HG02623 (cell line): ENCODE measurements around the gene RNF114.
"Not testable (repeated sequence)": the region's sequence is repeated elsewhere in the genome, so short reads cannot be mapped to it uniquely, and the experiment has no call there.

Experiments used
- ATAC-seq: cut with Tn5 transposase; IDR thresholded peaks from one replicate; pipeline ENCODE4 v1.9.1; 2021; ENCODE audit warnings: moderate library complexity; ENCODE audit not compliant: unreplicated experiment

Gene RNF114

DNA sequence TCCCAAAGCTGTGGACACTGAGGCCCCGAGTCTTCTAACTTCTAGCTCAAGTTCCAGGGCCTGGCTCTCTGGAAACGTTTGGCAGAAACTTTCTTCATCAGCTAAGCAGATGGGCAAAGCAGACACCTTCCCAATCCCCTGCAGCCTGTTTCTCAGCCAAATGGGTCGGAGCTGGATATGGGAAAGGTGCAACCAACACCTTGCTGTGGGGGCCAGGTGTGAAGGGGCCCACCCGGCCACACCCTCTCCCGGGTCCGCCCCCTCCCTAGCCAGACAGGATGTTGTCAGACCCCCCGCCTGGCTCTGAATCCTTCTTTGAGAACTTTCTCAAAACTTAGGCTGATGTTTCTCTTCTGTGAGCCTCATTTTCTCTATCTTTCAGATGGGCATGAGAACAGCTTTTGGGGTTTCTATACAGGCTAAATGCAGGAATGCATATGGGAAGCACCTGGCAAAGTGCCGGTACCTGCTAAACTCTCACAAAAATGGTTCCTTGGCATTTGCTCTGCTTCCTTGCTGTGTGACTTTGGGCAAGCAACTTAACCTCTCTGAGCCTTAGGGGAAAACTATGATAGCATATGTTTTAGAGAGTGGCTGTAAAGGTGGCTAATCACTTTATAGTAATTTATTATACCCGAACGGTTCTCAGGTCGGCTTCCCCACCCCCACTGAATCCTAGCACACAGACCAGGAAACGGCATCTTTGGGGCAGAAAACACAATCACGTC is 48.4 kb downstream of the RNF114 start:
- no peak for ATAC-seq

DNA sequence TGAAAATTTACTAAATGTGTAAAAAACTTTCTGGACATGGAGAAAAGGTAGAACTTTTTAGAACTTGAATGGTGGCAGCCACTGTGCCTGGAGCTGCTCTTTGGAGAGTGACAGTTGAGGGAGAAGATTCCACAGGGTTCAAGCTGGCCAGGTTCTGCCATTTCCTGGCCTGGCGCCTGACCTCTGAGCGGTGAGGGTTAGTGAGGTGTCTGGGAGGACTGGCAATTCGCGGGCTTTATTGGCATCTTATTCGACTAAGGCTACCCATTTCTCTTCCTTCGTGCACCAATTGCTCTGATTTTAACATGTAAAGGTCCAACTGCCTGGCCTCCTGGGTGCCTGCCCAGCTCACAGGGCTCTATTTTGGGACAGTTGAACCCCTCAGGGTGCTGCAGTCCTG is 49.0 kb downstream of the RNF114 start:
- no peak for ATAC-seq

DNA sequence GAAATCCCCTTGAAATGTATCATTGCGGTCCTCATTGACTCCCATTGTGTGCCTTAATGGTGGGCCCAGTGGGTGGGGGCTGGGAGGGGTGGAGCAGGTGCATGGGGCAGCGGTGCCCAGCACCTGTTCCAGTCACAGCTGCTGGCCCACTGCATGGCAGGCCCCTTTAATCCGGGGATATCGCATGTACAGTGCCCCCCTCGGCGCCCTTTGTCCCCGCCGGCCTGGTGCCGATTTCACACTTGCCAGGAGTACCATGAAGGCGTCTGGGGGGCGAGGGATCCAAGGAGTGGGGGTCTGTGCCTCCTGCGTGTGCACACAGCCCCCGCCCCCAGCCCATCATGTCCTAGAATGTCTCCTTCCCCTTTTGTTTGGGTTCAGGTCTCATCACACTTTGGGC is 49.4 kb downstream of the RNF114 start:
- ATAC-seq, result no peak

DNA sequence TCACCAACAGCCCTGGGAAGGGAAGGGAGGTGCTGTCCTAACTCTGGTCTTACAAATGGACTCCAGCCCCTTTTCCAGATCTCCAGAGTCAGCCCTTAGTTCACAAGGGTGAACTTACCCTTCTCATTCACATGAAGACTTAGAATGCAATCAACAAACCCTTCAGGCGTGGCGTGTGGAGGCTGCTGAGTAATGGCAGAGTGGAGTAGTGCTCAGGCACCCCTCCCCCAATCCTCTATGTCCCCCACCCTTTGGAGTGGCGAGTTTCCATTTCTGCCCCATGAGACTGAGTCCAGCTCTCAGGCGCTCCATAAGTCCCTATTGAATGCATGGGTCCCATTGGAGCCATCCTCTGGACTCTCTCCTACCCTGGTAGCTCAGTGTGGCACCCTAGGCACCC is 49.9 kb downstream of the RNF114 start:
- ATAC-seq, result no peak

DNA sequence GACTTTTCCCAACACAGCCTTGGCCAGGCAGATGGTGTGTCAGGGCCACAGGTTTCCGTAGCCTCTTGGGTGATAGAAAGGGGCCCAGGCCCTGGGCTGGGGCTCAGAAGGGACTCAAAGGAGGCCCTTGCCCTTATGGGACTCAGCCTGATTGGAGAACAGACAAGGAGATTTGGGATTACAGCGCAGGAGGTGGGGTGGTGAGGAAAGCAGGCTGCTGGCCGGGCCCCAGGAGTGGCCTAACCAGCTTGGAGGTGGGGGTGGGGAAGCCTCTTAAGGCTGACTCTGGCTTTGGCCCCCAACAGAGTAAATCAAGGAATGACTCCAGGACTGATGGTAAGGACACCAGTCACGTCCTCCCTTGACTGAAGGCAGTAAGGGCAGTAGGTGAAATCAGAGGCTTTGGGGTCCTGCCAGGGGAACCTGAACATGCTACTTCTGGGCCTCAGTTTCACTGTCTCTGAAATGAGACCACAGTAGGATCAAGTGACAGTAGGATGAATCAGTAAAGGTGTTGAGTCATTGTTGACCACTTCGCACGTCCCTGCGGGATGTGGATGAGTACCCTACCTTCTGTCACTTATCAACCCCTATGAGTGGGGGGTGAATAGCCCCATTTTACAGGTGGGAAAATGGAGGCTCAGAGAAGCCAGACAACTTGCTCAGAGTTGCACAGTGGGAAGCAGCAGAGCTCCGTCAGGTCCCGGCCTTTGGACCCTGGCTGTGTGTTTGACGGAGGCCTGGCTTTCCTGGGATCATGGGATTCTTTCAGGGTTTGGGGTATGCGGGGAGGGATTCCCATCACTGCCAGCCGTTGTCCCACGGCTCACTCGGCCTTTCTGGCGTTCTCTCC is 51.0 kb downstream of the RNF114 start:
- ATAC-seq, result no peak

DNA sequence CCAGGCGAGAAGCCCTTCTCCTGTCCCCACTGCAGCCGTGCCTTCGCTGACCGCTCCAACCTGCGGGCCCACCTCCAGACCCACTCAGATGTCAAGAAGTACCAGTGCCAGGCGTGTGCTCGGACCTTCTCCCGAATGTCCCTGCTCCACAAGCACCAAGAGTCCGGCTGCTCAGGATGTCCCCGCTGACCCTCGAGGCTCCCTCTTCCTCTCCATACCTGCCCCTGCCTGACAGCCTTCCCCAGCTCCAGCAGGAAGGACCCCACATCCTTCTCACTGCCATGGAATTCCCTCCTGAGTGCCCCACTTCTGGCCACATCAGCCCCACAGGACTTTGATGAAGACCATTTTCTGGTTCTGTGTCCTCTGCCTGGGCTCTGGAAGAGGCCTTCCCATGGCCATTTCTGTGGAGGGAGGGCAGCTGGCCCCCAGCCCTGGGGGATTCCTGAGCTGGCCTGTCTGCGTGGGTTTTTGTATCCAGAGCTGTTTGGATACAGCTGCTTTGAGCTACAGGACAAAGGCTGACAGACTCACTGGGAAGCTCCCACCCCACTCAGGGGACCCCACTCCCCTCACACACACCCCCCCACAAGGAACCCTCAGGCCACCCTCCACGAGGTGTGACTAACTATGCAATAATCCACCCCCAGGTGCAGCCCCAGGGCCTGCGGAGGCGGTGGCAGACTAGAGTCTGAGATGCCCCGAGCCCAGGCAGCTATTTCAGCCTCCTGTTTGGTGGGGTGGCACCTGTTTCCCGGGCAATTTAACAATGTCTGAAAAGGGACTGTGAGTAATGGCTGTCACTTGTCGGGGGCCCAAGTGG is 51.9 kb downstream of the RNF114 start:
- ATAC-seq, result no peak

DNA sequence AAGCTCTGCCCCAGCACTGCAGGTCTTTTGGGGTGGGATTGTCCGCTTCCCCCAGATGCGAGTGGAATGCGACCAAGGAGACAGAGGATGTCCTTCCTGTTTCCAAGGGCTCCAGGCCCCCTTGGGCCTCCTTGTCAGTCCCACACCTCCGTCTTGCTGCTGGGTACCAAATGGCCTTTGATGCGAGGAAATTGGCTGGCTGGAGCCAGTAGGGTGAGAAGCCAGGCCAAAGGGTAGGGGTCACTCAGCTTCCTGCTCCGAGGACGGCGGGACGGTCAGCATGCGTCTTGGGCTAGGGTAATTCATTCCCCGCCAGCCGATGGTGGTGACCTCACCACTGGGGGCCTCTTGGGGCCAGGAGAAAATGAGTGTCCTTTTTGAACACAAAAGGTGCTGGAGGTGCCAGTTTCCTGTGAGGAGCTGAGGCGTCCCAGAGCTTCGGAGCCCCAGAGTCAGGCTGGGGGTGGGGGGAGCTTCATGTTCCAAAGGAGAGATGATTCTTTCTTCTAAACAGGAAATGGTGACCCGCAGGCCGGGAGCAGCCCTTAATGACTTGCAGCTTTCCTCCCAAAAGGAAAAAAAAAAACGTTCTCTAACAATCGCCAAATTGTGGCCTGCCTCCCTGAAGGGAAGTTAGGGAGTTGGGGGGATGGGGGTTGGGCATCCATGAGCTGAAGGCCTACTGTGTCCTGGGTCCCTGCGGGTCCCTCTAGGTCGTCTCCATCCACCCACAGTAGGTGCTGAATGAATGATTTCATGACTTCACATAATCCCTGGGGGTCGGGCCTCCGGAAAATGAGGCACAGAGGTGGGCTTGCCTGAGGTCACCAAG is 53.3 kb downstream of the RNF114 start:
- no peak for ATAC-seq

DNA sequence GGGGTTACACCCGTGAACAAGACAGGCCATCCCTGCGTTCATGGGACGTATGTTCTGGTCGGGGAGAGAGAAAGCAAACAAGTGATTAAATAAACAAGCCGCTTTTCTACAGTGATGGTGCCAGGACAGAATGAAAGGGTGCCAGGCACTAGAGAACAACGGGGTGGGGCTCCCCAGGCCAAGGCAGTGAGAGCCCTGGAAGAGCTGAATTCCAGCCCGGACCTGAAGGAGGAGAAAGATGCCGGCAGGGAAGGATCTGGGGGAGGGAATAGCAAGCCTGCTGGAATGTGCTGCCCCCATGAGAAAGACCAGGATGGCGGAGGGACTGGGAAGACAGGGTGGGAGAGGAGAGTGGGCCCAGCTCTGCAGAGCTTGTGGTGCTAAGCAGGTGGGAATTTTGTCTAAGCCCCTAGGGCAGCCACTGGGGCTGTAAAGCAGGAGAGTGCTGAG is 54.1 kb downstream of the RNF114 start:
- no peak for ATAC-seq

DNA sequence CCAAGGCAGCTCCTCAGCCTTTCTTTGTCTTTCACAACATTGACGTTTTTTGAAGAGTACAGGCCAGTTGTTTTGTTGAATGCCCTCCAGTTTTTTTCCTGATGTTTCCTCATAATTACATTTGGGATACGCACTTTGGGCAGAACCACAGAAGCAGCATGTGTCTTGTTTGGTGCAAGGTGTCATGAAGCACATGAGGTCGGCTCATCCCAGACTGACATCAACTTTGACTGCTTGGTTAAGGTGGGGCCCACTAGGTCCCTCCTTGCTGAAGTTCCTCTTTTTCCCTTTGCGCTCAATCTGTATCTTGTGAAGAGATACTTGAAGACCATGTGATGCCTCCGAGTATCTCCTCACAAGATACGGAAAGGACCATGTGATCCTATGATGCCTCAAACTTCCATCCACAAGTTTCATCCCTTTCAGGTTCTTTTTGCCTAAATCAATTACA is 57.1 kb downstream of the RNF114 start:
- no peak for ATAC-seq

DNA sequence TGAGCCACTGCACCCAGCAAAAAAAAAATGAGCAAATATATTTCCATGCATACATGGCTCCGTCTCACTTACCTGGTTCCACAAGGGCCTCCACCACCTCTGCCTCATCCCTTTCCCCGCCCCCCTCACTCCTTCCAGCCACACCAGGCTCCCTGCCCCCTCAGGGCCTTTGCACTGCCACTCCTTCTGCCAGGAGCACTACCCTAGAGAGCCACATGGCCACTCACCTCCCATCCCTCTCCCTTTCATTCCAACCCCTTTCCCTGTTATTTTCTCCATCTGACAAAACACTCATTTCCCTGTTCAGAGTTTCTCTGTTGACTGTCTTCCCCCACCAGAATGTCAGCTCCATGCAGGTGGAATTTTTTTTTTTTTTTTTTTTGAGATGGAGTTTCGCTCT is 59.4 kb downstream of the RNF114 start:
- no peak for ATAC-seq

DNA sequence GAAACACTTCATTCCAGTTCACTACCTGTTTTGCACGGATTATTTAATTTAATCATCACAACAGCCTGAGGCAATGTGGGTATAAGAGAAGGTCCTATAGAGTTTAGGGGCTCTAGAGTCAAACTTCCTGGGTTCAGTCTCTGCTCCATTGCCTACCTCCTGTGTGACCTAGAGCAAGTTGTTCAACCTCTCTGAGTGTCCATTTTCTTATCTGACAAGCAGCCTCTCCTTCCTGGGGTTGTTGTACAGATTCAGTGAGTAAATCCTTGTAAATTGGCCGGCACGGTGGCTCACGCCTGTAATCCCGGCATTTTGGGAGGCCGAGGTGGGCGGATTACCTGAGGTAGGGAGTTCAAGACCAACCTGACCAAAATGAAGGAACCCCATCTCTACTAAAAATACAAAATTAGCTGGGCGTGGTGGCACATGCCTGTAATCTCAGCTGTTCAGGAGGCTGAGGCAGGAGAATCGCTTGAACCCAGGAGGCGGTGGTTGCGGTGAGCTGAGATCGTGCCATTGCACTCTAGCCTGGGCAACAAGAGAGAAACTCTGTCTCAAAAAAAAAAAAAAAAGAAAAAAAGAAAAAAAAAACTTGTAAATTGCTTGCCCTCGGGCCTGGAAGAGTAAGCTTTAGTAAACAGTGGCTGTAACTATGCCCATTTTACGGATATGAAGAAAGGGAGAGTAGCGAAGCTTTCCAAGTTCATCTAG is 62.4 kb downstream of the RNF114 start:
- ATAC-seq, result not testable (repeated sequence)

DNA sequence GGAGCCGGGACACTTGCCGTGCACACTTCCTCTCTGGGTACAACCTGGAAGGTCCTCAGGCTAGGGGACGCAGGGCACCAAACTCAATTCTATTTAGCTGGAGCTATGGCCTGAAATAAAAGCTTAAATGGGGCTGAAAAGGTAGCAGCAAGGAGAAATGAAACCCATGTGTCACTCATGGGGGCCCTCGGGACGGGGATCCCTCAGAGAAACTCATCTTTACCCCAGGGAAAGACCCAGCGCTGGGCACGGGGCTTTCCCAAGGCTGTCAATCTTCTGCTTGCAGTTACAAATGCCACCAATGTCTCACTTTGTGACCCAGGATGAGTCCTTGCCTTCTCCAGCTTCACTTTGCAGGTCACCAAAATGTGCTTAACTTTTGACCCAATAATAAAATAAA is 63.1 kb downstream of the RNF114 start:
- ATAC-seq, result no peak

DNA sequence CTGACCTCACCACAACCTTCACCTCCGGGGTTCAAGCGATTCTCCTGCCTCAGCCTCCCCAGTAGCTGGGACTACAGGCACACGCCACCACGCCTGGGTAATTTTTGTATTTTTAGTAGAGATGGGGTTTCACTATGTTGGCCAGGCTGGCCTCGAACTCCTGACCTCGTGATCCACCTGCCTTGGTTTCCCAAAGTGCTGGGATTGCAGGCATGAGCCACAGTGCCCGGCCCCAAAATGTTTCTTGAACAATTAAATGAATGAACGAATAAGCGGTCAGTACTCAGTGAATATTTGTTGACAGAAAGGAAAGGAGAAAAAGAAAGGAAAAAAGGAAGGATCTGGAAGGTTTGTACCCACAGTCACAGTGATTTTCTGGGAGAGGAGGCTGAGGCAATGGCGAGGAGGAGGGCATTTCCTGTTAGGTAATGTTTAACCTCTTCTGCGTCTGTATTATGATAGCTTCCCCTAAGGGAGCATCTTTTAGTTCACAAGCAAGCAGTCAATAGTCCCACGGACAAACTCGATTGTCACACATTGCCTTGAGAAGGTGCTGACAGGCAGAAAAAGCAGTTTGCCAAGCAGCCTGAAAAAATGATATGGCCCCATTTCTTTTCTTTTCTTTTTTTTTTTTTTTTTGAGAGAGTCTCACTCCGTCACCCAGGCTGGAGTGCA is 64.5 kb downstream of the RNF114 start:
- ATAC-seq, result not testable (repeated sequence)

DNA sequence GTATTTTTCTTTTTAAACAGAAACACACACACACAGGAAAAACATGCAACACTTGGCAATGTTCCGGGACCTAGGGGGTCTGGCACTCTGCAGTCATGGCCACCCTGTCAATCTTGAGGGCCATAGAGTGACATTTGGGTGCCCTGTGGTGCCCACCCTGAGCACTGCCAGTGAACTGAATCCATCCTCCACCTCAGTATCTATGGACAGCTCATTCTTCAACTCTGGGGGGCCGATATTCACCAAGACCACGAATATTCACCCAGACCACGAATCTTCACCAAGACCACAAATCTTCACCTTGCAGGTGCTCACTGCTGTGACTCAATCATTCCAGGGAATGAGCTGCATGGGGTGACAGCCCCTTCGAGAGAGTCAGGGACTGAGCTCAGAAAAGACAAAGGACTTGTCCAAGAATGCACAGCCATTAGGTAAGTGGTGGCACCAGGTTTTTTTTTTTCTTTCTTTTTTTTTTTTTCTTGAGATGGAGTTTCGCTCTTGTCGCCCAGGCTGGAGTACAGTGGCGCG is 65.7 kb downstream of the RNF114 start:
- no peak for ATAC-seq

DNA sequence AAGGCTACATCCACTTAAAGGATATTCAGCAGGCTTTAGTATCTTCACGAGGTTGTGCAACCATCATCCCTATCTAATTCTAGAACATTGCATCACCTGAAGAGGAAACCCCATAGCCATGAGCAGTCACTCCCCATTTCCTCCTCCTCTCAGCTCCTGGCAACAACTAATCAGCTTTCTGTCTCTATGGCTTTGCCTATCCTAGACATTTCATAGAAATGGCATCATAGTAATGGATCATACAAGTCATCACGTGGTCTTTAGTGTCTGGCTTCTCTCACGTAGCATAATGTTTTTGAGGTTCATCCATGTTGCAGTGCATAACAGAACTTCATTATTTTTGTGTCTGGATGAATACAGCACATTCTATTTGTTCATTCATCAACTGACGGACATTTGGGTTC is 67.1 kb downstream of the RNF114 start:
- ATAC-seq, result no peak
